ENCODE results near the gene EFEMP2.

The EFEMP2 gene

DNA sequence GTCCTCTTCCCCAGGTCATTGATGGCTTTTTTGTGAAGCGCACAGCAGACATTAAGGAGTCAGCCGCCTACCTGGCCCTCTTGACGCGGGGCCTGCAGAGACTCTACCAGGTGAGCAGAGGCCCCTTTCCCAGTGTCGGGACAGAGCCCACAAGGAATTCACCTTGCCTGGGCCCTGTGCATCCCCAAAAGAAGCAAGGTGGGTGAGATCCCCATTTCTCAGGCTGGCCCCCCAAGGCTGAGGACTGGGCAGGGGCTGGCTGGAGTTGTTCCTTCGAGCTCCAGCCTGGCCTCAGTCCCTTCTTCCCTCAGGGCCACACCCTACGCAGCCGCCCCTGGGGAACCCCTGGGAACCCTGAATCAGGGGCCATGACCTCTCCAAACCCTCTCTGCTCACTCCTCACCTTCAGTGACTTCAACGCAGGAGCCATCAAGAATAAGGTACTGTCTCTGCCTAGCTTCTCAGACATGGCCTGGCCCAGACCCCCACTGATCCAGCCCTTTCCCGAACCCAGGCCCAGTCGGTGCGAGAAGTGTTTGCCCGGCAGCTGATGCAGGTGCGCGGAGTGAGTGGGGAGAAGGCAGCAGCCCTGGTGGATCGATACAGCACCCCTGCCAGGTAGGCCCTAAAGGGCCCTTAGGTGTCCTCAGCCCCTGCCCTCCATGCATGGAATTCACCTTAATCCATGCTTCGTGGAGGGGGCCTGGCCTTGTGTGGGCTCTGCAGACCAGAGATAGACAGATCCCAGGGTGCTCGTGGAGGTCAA is 7.7 kb downstream of the EFEMP2 start:
- no peak for DNase-seq

DNA sequence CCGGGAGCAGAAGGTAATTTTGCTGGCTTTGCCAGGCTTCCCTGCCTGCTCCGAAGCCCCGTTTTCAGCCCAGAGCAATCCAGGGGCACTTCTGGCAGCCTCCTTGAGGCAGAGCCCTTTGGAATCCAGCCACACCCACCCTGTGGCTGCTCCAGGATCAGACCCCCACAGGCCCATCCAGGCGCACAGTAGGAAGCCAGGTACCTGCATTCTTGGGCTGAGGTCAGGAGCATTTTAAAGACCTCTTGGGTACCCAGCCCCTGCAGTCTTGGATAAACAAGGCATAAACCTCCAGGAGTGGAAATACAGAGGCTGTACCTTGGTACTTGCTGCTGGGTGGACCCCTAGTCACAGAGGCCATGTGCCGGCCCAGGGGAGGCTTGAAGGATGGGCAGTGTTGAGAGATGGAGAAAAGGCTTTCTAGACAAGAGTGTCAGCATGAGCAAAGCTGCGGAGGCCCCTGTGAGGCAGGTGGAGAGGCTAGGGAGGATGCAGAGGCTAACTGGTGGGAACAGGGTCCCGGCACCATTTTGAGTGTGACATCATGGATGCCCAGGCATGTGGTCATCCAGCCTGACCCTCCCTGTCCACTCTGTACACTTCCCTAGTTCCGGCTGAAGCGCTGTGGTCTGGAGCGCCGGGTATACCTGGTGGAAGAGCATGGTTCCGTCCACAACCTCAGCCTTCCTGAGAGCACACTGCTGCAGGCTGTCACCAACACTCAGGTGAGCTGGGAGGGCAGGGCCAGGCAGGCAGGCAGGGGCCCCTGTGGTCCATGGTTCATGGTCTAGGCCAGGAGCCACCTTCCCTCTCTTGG is 8.5 kb downstream of the EFEMP2 start:
- DNase-seq = no peak

DNA sequence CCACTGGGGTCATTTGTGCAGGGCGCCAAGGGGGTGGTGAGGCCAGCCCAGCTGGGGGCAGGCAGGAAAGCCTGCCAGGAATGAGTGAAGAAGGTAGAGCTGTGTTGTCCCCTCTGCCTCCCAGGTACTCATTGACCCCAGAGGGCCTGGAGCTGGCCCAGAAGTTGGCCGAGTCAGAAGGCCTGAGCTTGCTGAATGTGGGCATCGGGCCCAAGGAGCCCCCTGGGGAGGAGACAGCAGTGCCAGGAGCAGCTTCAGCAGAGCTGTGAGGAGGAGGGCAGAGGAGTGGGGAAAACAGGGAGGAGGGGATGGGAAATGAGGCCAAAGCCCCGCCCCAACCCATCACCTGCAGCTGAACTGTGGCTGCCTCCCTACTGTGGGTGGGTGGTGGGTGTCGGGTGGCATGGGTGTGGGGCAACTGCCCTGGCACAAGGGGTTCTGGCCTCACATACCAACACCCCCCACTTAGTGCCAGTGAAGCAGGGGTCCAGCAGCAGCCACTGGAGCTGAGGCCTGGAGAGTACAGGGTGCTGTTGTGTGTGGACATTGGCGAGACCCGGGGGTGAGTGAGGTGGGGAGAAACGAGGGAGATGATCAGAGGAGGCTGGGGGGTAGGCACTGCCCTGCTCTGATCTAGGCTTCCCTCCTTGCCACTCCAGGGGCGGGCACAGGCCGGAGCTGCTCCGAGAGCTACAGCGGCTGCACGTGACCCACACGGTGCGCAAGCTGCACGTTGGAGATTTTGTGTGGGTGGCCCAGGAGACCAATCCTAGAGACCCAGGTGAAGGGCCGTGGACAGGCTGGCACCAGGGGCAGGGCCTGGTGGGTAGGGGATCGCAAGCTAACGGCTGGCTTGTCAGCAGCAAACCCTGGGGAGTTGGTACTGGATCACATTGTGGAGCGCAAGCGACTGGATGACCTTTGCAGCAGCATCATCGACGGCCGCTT is 9.4 kb downstream of the EFEMP2 start:
- no peak for DNase-seq

DNA sequence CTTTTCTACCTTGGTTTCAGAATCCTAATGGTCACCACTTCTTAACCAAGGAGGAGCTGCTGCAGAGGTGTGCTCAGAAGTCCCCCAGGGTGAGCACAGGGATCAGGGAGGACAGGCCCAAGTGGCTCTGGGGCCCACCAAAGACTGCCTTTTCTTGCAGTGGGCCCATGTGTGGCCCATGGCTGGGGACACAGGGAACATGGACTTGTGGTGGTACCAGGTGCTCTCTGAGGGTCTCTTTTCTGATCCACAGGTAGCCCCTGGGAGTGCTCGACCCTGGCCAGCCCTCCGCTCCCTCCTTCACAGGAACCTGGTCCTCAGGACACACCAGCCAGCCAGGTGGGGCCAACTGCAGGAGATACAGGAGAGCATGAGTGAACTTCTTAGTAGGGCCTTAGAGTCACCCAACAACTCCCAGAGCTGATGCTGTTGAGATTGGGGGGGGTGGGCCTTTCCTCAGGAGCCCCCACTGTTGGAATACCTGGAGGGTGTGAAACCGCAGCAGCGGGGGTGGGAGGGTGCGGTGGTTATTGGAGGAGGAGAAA is 10.3 kb downstream of the EFEMP2 start:
- no peak for DNase-seq

DNA sequence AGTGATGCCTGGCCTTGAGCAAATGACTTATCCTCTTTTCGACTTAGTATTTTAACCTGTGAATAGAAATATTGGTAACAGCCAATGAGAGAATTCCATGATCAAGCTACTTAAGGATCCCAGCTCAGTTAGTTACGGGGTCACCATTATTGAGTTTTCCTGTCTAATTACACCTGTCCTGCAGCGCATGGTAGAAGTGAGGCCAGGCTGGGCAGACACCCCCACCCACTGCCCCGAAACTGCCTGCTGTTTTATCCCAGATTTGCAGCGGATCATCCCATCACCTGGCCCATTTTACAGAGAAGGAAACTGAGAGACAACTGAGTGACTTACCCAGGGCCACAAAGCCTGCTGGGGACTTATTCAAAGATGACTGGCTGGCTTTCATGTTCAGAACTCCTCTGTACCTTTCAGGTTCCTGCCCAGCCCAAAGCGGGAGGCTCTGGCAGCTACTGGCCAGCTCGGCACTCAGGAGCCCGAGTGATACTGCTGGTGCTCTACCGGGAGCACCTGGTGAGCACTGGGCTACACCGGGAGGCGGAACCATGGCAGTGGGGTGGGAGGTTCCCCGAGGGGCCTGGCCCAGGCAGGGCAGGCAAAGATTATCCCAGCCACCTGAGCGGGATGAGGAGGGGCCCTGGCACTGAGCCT is 10.9 kb downstream of the EFEMP2 start:
- no peak for DNase-seq

DNA sequence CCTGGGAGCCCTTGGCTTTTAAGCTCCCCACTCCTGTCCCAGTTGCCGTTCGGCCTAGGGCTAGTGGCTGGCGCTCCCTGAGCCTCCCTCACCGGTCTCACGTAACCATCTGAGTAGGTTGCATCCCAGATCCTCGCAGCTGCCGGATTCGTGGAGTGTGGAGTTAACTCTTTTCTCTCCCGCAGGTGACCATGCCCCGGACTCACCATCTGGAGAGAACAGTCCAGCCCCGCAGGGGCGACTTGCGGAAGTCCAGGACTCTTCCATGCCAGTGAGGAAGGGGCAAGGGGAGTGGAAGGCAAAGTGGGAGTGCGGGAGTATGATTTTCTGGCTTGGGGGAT is 11.5 kb downstream of the EFEMP2 start:
- DNase-seq = no peak

DNA sequence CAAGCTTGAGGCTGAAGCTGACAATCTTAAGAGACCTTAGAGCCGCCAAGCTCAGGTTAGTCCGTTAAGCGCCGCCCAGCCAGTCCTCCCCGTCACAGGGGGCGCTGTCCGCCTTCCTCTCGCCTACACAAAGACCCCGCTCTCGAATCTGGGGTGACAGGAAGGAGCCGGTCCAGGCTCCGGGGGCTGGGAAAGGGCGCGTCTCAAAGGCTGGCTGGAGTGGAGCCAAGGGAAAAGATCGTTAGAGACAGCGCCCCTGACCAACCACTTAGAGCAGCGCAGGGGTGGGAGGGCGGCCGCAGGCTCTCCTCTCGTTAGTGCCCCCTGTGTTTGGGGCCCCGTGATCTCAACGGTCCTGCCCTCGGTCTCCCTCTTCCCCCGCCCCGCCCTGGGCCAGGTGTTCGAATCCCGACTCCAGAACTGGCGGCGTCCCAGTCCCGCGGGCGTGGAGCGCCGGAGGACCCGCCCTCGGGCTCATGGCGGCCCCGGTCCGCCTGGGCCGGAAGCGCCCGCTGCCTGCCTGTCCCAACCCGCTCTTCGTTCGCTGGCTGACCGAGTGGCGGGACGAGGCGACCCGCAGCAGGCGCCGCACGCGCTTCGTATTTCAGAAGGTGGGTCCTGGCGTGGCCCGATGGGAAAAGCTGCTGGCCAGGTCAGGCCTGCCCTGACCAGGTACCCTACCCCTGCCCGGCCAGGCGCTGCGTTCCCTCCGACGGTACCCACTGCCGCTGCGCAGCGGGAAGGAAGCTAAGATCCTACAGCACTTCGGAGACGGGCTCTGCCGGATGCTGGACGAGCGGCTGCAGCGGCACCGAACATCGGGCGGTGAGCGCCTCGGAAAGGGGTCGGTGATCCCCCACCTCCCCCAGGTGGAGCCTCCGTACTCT is 12.1 kb downstream of the EFEMP2 start, which contains the start of gene MUS81:
MUS81 (plus strand) TSS at position 156 of the 887 bp plus-strand sequence; CDS start at position 477, 321 bp downstream.
- DNase-seq = peak; percentile 99

DNA sequence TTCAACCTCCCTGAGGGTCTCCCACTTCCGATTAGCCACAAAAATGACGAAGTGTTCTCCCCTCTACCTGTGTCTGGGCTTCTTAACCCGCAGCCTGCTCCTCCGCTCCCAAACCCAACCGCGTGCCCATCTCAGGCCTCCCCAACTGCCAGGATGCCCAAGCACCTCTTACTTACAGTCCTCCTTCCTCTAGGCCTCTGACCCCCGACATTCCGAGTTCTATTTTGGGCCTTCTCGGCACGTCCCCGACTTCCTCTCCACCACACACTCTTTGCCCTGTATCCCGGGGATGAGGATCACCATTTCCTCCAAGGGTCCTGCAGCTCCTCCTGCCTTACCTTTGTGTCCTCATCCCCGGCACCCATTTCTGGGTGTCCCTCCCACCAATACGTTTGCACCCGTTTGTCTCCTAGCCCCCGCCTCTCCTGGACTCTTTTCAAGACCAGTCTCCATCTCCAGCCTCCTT is 12.8 kb downstream of the EFEMP2 start:
- DNase-seq = peak; percentile 86

DNA sequence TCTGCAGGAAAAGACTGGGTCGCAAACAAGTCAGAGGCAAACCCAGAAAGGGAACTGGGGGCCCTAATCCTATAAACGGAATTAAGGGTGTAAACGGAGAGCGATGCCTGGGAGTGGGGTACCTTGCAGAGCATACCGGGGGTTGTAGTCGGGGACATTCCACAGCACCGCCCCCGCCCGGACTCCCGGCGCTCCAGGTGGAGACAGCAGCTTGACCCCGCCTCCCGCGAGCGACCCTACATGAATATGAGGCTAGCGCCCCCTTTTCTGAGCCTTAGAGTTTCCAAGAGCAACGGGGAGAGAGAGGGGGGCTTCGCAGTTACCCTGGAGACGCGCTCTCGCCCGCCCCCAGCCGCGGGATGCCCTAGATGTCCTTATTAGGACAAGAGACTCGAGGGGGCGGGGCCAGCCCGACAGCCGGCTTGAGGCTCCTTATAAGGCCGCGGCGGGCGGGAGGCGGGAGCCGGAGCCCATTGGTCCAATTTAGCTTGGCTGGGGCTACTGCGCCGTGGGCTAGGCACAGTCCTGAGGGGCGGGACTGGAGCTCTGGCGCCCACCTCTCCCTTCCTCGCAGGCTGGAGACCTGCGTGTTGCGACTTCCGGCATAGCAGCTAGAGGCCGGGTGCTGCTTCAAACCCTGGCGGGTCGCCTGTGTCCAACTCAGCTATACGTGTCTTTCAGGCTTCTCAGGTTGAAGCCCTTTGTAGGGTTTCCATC is 13.3 kb downstream of the EFEMP2 start:
- DNase-seq = peak; percentile 99

DNA sequence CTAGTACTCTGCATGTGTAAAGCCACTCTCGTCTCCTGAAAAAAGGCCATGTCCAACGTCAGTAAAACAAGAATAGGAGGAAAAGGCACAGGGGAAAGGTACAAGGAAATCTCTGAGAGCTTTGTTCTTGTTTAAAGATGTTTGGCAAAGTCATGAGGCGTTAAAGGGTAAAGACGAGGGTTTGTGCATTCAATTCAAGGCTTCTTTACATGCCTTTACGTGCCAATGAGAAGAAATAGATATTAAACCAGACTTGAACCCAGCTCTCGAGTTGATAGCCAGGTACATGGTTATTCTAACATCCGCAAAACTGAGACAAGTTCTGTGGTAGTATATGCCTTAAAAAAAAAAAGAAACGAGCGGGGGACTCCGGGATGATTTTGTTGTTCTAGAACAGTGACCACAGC is 13.9 kb downstream of the EFEMP2 start:
- DNase-seq = no peak

DNA sequence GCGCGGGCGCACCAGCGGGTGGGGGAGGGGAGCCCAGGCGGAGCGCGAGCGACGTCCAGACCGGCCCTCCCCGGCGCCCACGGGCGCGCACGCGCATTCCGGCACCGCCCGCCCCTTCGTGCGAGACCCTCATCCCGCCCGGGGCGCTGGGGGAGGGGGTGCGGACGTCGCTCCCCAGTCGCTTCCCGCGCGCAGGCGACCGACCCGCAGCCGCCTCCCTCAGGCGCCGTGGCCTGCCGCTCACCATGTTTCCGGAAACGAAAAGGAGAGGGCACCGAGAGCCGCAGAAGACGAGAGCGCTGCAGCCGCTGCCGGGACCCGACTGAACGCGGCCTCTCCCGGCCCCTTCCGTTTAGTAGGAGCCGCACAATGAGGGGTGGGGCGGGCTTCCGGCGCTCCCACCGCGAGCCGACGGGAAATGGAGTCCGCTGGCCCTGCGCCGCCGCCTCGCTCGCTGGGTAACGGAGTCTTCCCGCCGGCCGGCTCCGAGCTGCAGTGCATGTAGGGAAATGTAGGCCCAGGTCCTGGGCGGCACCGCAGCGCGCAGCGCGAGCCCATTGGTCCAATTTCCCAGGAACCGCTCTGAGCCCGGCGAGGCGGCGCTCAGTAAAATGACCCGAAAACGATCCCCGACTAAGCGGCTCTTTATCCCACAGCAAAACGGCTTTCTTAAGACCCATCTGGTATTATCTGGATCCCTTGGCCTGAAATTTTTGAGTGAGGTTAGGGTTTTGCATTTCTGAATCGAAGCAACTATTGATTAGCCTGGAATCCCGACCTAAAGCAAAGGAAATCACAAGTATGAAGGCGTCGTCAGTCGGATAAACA is 14.5 kb downstream of the EFEMP2 start, which contains the start of gene CFL1:
CFL1 (minus strand) TSS at position 328 of the 828 bp plus-strand sequence; CDS start at position 247, 81 bp downstream.
- peak; percentile 99 for DNase-seq

DNA sequence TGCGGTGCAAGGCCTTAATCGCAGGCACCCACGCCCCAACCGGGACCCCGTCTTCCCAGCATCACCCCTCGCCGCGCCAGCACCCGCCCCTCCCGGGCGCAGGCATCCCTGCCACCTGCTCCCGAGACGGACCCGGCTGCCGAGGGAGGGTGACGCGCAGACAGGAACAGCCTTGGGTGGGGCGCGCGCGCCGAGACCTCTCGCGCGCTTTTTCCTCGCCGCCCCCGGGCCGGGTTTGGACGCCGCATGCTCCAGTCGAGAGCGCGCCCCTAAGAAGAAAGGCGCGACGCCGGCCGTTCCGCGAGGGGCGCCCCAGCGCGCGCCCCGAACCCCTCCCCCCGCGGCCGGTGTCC is 15.1 kb downstream of the EFEMP2 start:
- DNase-seq = peak; percentile 80

DNA sequence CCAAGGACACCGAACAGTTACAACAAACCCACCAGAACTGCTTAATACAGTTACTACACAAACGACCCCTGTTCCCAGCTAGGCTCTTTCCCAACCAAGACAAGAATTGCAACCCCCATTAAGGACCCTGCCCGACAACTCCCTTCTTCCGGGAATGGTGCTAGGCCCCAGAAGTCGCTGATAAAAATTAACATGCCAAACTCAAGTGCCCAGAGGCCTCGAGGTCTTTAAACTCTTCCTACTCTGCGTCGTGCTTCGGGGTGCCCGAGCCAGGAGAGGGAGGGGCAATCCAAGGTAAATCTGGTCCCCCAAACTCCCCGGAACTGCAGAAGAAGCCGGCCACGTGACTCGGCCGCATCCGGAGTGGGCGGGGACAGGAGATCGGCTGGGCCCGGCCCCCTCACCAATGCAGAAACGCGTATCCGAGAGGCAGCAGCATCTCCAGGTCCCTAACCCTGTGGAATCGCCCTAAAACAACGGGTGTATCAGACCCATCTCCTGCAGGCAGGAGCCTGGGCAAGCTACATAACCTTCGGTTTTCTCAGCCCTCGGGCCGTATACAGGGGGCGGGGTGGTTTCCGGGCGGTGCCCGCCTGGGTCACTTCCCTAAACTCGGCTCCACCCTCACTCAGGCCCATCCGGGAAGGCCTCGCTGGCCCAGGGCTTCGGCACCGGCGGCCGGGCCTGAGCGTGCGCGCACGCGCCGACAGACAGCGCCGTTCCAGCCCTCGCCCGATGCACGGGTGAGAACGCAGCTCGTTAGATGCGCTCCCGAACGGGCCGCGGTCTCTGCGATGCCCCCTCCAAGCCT is 15.7 kb downstream of the EFEMP2 start:
- peak; percentile 49 for DNase-seq

DNA sequence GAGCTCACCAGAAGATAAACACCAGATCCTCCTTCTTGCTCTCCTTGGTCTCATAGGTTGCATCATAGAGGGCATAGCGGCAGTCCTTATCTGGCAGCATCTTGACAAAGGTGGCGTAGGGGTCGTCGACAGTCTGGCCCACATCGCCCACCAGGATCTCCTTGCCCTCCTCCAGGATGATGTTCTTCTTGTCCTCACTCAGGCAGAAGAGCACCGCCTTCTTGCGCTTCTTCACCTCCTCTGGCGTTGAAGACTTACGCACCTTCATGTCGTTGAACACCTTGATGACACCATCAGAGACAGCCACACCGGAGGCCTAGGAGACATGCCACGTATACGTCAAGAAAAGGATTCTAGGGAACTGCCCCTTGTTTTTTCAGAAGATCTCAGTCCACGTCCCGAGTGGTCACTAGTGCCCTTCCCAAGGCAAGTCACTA is 16.7 kb downstream of the EFEMP2 start:
- no peak for DNase-seq

DNA sequence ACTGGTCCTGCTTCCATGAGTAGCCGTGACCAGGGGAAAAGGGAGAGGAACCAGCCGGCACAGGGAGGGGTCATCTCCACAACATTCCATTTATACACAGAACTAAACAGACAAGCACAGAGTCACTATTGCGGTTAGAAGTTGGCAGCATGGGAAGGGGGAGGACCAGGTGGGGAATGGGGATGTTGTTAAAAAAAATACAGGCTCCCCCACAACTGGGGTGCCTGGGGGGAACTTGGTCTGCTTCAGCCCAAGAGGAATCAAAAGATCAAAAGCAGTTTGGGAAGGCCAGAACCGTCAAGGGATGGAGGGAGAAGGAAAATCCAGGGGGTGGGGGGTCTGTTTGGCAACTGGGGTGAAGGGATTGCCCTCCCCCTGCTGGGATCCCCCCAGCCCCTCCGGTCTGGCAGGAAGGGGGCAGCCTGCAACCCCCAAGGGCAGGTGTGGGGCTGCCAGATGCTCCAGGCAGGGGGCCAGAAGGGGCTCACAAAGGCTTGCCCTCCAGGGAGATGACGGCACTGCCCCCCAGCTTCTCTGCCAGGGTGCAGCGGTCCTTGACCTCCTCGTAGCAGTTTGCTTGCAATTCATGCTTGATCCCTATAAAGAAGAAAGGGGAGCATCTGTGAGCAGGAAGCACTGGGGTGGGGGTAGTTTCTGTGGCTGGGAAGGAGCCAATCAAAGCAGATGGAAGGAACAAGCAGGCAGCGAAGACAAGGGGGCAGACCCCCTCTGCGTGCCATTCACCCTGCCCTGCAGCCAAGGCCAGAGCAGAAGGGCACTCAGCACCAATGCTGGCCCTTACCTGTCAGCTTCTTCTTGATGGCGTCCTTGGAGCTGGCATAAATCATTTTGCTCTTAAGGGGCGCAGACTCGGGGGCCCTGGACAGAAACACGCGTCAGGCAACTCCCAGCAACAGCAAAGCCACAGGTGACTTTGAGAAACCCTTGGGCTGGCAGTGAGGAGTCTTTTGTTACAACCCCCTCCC is 17.5 kb downstream of the EFEMP2 start:
- no peak for DNase-seq

DNA sequence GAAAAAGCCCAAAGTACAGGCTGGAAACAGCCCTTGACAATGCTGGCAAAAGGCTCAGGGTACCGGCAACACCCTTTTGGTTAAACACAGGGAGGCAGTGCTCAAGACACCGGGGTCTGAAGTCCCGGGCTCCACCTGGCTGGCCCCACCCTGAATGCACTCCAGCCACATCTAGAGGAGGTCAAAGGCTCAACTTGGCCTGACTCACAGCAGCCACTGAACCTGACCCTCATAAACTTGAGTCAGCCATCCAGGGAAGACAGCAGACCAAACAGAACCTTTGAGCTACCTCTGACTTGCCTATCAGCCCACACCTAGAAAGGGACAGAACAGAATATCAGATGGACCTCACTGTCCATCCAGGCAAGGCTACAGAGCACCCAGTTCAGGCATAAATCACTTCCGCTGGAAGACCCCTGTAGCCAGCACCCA is 18.4 kb downstream of the EFEMP2 start:
- no peak for DNase-seq

Data from NCI-H1092 treated with DMSO at 0.1 percent for 48 hours (cell line).